GM19324 (cell line): ENCODE data around the gene CNP.
"Not testable (repeated sequence)": the region's sequence is repeated elsewhere in the genome, so short reads cannot be mapped to it uniquely, and the experiment has no call there.

Experiments used
- ATAC-seq: cut with Tn5 transposase; IDR thresholded peaks from one replicate; pipeline ENCODE4 v1.9.1; 2021; ENCODE audit warnings: mild to moderate bottlenecking, moderate library complexity; ENCODE audit not compliant: unreplicated experiment, low FRiP score

CNP gene

GRCh38 chr17:42000413-42001133 lies 34.0 kb downstream of the CNP start:
- no peak for ATAC-seq

GRCh38 chr17:42001729-42002128 lies 35.1 kb downstream of the CNP start:
- no peak for ATAC-seq

DNA sequence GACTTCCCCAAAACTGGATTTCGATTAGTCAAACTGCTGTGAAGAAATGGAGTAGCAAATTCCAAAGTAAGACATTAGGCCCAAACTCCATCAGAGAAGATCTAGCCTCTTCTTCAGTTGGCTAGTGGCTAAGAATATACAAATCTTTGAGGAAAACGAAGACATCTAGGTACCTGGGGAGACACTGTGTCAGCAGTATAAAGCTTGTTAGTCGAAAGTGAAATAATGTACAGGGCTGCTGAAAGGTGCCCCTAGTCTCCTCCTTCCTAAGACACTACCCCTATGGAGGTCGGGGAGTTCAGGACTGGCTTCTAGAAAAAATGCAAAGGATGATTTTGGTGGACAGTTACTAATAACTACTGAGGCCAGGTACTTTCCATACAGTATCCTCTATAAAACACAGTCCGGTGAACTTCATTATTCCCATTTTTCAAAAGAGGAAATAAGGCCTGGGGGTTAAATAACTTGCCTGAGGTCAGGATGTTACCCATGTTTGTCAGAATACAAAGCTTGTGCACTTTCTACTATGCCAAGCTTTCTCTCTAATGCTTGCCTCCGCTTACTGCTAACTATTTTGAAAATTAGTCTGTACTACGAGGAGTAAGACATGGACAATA lies 35.7 kb downstream of the CNP start:
- ATAC-seq, result no peak

GRCh38 chr17:42002792-42003301 lies 36.3 kb downstream of the CNP start:
- ATAC-seq, result no peak

DNA sequence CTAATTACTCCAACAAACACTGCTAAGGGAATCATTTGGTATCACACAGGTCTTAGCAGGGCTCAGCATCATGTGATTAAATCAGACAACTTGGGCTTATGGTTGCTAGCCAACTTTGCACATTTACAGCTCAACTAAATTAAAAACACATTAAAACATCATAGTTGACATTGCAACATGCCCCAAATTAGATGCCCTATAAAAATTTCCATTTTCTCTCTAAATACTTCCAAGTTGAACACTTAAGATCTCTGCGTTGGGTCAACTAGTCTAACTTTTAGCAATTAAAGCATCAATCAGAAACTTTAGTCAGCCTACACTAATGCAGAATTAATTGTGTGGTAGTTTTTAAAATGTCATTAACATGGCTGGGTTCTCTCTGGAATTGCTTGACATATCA lies 38.6 kb downstream of the CNP start:
- no peak for ATAC-seq

DNA sequence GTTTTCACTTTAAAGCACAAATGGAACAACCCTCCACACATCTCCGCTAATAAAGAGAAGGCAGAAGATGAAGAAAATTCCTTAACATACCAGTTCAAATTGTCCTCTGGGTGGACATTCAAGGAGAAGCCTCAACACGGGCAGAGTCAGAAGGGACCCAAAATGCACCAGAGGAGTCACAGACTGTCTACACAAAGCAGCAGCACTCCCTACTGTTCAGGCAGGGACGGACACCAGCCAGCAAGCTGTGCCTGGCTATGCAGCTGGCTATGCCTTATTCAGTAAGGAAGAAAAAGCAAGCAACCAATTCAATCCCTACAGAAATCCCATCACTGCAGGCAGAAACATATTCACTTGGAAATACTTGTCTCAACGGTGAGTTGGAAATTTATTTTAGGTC lies 42.6 kb downstream of the CNP start:
- ATAC-seq, result no peak

DNA sequence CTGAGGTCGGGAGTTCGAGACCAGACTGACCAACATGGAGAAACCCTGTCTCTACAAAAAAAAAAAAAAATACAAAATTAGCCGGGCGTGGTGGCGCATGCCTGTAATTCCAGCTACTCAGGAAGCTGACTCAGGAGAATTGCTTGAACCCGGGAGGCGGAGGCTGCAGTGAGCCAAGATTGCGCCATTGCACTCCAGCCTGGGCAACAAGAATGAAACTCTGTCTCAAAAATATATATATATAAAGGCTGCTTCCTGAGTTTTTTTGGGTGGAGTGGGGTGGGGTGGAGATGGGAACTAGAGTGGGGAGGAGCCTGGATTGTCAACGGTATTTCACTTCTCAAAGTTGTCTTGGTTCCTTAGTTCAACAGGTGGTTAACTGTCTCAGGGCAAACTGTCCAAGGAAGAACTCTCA lies 43.7 kb downstream of the CNP start:
- ATAC-seq, result not testable (repeated sequence)

DNA sequence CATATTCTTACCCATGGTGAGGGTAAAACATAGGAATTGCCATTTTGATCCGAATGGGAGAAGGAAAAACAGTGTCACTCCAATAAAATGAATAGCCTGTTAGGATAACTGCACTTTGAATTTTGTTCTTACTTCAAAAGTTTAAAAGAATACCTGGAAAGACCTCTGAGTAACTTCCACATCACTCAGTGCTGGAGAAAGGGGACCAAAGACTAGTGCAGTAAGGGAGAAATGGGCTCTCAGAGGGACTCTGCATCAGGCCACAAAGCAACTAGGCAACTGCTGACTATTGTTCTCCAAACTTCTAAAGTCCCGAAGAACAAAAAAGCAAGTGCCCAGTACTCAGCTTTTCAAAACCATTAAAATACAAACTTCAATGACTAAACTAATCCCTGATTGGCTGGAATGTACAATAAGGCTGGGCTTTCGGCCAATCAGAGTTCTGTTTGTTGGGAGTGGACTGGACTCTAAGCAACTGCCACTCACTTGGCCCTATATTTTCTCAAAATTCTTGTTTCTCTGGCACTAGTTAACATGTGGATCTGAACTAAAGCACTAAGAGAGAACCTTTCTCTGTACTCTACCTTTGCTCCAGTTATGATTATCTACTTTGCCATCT lies 44.4 kb downstream of the CNP start:
- ATAC-seq, result no peak

DNA sequence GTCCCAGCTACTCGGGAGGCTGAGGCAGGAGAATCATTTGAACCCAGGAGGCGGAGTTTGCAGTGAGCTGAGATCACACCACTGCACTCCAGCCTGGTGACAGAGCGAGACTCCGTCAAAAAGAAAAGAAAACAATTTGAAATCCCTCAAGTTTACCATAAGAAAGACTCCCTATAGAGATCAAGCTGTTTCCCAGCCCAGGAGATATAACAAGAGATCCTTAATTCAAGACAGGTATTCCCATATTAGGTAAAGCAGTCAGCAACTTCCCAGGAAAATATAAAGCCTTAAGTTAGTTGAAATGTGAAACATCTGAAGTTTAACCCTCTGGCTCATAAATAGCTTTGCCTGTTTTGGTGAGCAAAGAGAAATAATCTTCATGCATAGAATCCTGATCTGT lies 45.8 kb downstream of the CNP start:
- not testable (repeated sequence) for ATAC-seq

GRCh38 chr17:42013740-42014139 lies 47.1 kb downstream of the CNP start:
- ATAC-seq, result not testable (repeated sequence)

DNA sequence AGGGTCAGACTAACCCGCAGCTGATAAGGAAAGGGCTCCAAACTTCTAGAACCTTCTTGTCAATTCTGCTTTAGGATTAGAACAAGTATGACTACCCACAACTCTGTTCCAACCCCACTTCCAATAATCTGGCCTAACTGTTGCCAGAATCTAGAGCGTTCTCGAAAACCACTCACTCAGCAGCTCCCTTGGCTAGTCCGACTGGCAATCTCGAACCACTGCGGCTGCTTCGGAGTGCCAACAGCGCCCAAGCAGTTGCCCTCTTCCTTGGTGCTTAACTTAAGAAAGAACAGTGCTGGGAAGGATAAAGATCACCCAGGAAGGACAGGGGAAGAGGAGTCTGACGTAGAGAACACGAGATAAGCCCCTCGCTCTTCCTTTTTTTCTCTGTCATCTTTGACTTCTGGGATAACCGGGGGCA lies 49.8 kb downstream of the CNP start:
- no peak for ATAC-seq

GRCh38 chr17:42016941-42017865 lies 50.6 kb downstream of the CNP start, which contains the start of gene DNAJC7:
TSS of gene DNAJC7 (minus strand) at chr17:42017439. CDS start at chr17:42017416, 23 bp downstream.
- ATAC-seq, result peak; percentile 79

DNA sequence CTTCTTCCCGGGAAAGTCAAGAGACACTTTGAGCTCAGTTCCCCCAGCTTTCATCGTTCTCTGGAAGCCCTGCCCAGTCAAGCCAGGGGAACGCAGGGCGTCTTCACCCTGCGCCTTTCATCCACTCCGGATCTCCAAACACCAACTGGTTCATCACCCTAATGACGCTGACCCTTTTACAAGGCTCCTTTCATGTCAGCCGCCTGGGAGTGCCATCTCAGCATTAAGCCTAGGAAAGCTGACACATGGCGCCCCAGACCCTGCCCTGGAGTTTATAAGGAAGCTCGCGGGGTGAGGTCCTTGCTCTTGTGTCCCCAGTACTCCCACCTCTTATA lies 51.2 kb downstream of the CNP start:
- no peak for ATAC-seq

DNA sequence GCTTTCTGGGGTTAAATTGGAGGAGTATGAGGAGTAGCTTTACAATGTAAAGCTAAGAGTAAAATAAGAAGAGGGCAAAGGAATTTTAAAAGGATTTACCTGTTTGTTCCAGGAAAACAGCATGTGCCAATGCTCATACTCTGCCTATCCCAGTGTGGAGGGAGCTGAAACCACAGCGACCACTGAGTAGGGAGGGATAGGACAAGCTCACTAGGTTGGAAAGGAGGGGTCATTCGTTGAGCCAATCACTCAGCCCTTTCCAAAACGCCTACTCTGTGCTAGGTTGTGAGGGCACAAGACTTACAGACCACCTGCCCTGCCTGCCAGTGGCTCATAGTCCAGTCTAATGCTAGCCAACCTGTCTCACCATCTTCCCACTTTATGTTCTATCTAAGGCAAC lies 51.7 kb downstream of the CNP start:
- no peak for ATAC-seq

GRCh38 chr17:42018988-42019387 lies 52.4 kb downstream of the CNP start:
- no peak for ATAC-seq

DNA sequence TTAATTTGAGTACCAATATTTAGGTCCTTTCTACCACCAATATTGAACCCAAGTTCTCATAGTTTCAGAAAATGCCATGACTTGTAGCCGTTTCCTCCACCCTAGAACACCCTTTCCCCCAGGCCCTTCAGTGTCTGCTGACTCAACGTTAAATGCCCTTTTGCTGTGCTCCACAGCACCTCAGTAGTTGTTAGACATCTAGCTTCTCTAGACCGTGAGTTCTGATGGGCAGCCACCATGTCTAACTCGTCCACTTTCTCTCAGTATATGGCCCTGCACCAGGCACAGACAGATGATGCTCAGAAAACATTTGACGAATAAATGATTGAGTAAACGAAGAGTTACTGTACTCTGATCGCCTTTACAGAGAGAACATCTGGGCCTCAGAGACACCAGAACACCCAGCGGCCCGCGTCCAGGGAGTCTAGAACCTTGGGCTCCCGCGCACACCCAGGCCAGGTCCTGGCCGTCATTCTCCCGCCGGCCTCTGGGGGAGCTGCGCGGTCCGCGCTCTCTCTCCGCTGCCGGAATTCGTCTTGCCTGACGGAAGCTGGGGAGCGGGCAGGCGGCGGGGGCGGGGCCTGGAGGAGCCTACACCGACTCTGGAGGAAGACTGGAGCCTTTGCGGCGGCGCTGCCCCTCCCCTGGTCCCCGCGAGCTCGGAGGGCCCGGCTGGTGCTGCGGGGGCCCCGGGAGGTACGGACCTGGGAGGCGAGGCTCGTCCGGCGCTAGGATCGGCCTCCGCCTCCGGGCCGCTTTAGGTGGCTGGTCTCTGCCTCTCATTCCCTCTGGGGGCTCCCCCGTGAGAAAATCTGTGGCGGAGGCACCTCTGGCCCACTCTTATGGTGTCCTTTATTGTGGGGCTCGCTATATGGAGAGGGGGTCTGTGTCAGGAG lies 53.2 kb downstream of the CNP start, which contains the start of gene NKIRAS2:
NKIRAS2 (plus strand) TSS at position 582 of the 896 bp plus-strand sequence. CDS start 1,488 bp downstream, outside the sequence.
- peak; percentile 69 for ATAC-seq

DNA sequence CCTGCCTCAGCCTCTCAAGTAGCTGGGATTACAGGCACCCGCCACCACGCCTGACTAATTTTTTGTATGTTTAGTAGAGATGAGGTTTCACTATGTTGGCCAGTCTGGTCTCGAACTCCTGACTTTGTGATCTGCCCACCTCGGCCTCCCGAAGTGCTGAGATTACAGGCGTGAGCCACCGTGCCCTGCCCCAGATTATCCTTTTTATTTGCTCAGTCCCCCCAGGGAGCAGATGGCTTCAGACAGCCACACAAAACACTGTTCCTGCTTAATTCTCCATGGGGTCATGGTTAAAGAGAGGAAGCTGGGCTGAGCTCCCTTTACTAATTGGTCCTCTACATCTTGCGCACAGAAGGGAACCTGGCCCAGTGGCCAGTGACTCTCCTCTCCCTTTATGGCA lies 54.2 kb downstream of the CNP start:
- not testable (repeated sequence) for ATAC-seq

DNA sequence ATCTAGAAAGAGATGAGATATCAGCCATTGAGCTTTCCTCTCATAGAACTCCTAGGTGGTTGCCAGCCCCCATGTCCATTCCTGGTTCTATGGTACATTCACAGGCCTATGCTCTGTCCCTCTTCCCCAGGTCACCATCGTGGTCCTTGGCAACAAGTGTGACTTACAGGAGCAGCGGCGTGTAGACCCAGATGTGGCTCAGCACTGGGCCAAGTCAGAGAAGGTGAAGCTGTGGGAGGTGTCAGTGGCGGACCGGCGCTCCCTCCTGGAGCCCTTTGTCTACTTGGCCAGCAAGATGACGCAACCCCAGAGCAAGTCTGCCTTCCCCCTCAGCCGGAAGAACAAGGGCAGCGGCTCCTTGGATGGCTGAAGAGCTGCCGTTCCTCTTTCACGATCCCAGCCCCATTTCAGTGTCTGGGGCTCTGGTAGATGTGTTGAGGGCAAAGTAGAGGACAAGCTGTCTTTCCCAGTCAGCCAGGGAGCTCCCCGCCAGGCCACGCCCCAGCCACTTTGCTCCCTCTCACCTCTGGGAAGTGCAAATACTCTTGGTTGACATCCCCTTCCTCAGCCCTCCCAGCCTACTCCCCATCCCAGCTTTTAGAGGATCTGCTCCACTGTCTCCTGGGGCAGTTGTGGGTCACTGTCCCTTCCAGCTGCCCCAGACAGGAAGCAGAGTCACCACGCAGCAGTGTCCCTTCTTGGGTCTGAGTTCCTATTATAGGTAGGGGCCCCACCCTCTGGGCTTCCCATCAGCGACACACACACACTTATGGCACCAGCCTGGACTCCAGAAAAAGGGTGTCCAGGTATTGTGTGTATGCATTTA lies 57.1 kb downstream of the CNP start:
- ATAC-seq, result no peak

GRCh38 chr17:42025191-42025579 lies 58.6 kb downstream of the CNP start:
- ATAC-seq, result no peak
